ENCODE measurements around the gene CERS1. TPM values are rescaled to one million over a fixed set of nuclear protein-coding genes. Genes with fewer than 3 reads are reported as not detected.

Gene CERS1
- total and polyA plus RNA-seq, 10 of the 15 experiments (the other 5 are each of a cell fraction or from before 2014, with no cell fraction given): 0.19 TPM; not detected in 9

- no peak for TF ChIP-seq E2F8 (IDR thresholded peaks at IDR 0.05; ENCODE audit: low read depth, partially characterized antibody)
- 0 out of 2 replicates have a peak, but pooled peaks have one; percentile 77 for TF ChIP-seq SMARCA5 (IDR thresholded peaks at IDR 0.05)
- no peak for TF ChIP-seq SRF (IDR thresholded peaks at IDR 0.05; ENCODE audit: low read depth in 2 of 2, low read length in 2 of 2)
- TF ChIP-seq SMAD5 (IDR thresholded peaks at IDR 0.05; ENCODE audit: low read depth): no peak
- no peak for TF ChIP-seq EZH2 (IDR thresholded peaks at IDR 0.05; ENCODE audit: borderline replicate concordance, control insufficient read depth, low read depth, low read length)
- no peak for TF ChIP-seq SMAD1 (IDR thresholded peaks at IDR 0.05; ENCODE audit: low read depth, partially characterized antibody)
- TF ChIP-seq, protein P1, sequence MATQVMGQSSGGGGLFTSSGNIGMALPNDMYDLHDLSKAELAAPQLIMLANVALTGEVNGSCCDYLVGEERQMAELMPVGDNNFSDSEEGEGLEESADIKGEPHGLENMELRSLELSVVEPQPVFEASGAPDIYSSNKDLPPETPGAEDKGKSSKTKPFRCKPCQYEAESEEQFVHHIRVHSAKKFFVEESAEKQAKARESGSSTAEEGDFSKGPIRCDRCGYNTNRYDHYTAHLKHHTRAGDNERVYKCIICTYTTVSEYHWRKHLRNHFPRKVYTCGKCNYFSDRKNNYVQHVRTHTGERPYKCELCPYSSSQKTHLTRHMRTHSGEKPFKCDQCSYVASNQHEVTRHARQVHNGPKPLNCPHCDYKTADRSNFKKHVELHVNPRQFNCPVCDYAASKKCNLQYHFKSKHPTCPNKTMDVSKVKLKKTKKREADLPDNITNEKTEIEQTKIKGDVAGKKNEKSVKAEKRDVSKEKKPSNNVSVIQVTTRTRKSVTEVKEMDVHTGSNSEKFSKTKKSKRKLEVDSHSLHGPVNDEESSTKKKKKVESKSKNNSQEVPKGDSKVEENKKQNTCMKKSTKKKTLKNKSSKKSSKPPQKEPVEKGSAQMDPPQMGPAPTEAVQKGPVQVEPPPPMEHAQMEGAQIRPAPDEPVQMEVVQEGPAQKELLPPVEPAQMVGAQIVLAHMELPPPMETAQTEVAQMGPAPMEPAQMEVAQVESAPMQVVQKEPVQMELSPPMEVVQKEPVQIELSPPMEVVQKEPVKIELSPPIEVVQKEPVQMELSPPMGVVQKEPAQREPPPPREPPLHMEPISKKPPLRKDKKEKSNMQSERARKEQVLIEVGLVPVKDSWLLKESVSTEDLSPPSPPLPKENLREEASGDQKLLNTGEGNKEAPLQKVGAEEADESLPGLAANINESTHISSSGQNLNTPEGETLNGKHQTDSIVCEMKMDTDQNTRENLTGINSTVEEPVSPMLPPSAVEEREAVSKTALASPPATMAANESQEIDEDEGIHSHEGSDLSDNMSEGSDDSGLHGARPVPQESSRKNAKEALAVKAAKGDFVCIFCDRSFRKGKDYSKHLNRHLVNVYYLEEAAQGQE (IDR thresholded peaks at IDR 0.05; ENCODE audit: low read depth, low read length): no peak
- no peak for TF ChIP-seq STAT3 (IDR thresholded peaks at IDR 0.05; ENCODE audit: low read depth, low read length)
- no peak for TF ChIP-seq TCF3 (IDR thresholded peaks at IDR 0.05; ENCODE audit: borderline replicate concordance, insufficient read depth, low read depth, low read length)
- TF ChIP-seq RAD21 (IDR thresholded peaks at IDR 0.05; ENCODE audit: insufficient read depth, low read depth, low read length): peak; percentile 68
- no peak for TF ChIP-seq RAD51 (IDR thresholded peaks at IDR 0.05)
- TF ChIP-seq TARDBP (IDR thresholded peaks at IDR 0.05; ENCODE audit: borderline replicate concordance): no peak
- peak; percentile 54; the same call in 1 of the 2 replicates for TF ChIP-seq YY1 (IDR thresholded peaks at IDR 0.05; ENCODE audit: low read depth, low read length)
- TF ChIP-seq ZNF592 (IDR thresholded peaks at IDR 0.05): 0 out of 2 replicates have a peak, but pooled peaks have one; percentile 47
- TF ChIP-seq GATAD2B (conservative IDR thresholded peaks at IDR 0.05; ENCODE audit: low read depth): 0 out of 2 replicates have a peak, but pooled peaks have one; percentile 44
- TF ChIP-seq HSF1 (IDR thresholded peaks at IDR 0.05; ENCODE audit: low read depth, low read length): no peak
- TF ChIP-seq ZNF274 (IDR thresholded peaks at IDR 0.05; ENCODE audit: insufficient read depth, insufficient read length): no peak
Measured at GRCh38 chr19:18865973-18866799, 29.8 kb downstream of the CERS1 start (continued).
